Pancreas (tissue), 10 donors: ENCODE results near the gene TFEB. TPM values are rescaled to one million over a fixed set of nuclear protein-coding genes. Genes with fewer than 3 reads are reported as not detected.

Source experiments
- ATAC-seq, 4 donors: fragments of 200-7000 bp; cut with Tn5 transposase; one replicate each; pipeline versions ENCODE4 v1.8.0 to v1.9.1; 2020; ENCODE audit warnings: mild to moderate bottlenecking in 4 of 4, moderate library complexity in 4 of 4
- DNase-seq, 6 donors: peaks; one replicate each; pipeline ENCODE4 v3.0.0-alpha.2; 2020
- FAIRE-seq: peaks from 2 replicates; lab custom pipeline; 2012; peaks lifted over from hg19 to GRCh38; lab: Jason Lieb, UNC
- H3K27ac ChIP-seq, 4 donors: fragments of 200-600 bp; sonication (generic); 1 replicate in 3 of 4; 2 replicates in 1 of 4; pipeline versions ENCODE4 v1.5.0 to v1.8.0; 2020
- H3K27me3 ChIP-seq, 4 donors: fragments of 200-600 bp; one replicate each; pipeline ENCODE4 v1.8.0; 2021
- H3K36me3 ChIP-seq, 3 donors: fragments of 200-600 bp; sonication (generic) in 1 of 3; one replicate each; pipeline versions ENCODE4 v1.5.0 to v1.8.0; 2020 to 2021
- H3K4me1 ChIP-seq, 3 donors: fragments of 200-600 bp; one replicate each; pipeline ENCODE4 v1.8.0; 2021
- H3K4me3 ChIP-seq, 4 donors: fragments of 200-600 bp; sonication (generic) in 2 of 4; one replicate each; pipeline versions ENCODE4 v1.5.0 to v1.8.0; 2020 to 2021
- H3K9me3 ChIP-seq, 4 donors: fragments of 200-600 bp; one replicate each; pipeline ENCODE4 v1.8.0; 2021
- CTCF ChIP-seq, 4 donors: fragments of 200-600 bp; sonication (generic) in 3 of 4; IDR thresholded peaks; one replicate each; pipeline versions ENCODE4 v1.5.0 to v1.8.0; 2021; ENCODE audit warnings: antibody characterized with exemption in 4 of 4
- whole genome bisulfite sequencing, 2 donors: extraction: QIAGEN DNeasy Blood & Tissue Kit; methylation state at CpG; one replicate each; pipeline ENCODE4 v1.1.7; 2013; 5-methylcytosine and 5-hydroxymethylcytosine counted together
- intact Hi-C, 3 donors: fragments of 100-400 bp; cut with DNase I; formaldehyde crosslinking; loops; one replicate each; pipeline versions ENCODE4 v1.11.1 to v1.14.2; 2022
- polyA plus RNA-seq, 2 donors: library from polyadenylated mRNA; stranded (reverse); fragments of 200-250 nt; gene quantifications; one replicate each; pipeline ENCODE4 v1.2.3, GENCODE V29; 2013
- total RNA-seq, 6 donors: library from RNA; stranded (reverse); fragmentation: NEBNext Ultra II Directional in 4 of 6; extraction: Animal tissue kit (Norgen Biotek cat#: 25700) in 4 of 6; gene quantifications; one replicate each; pipeline versions ENCODE4 v1.2.1 to v1.2.4, GENCODE V29; 2021 to 2023
- donor health status: healthy with polysubstance abuse.
- donor health status: DM: no; HTN: no; CAD: no; lungs with moderate emphysema.
- donor health status: DM: no; HTN: no; CAD: no.
- donor health status: control.
- donor health status: control.
- donor health status: Bipolar disorder and iron deficiency.
- donor health status: DM: yes; HTN: yes; CAD: no.
- donor health status: DM: no; HTN: no; CAD: no.
- donor health status: DM: no; HTN: no; CAD: no.
- donor health status: DM: yes; HTN: yes; CAD: no.

Gene TFEB
- total and polyA plus RNA-seq, 8 donors: 6.5 to 49.4 (median 11.6) TPM

GRCh38 chr6:41685641-41686380 lies 49.6 kb downstream of the TFEB start:
- intact Hi-C loops: loop anchor here in 1 of 3 donors (5.0 kb wide), 1 partner anchor 314 kb away; no protein-coding TSS in a partner anchor
- 89 to 95% methylated on average over 7 of the region's 7 CpGs for WGBS, 2 donors
- peak in 1 of 6 donors; percentile 36 for DNase-seq
- Histone ChIP-seq H3K27me3 (no peaks in the 10 kb centered on the region), H3K4me1 (peaks cover 0 to 9% (median 6%) of the 10 kb centered on the region in 3 donors), H3K27ac (no peak overlapping the region), H3K9me3 (no peaks in the 10 kb centered on the region), H3K36me3 (no peaks in the 10 kb centered on the region), H3K4me3 (no peak overlapping the region)
- TF ChIP-seq CTCF (IDR thresholded peaks at IDR 0.05): no peak
- no peak for FAIRE-seq
- ATAC-seq: no peak

- H3K36me3 ChIP-seq: no peaks in the 10 kb centered on the region
- H3K27ac ChIP-seq: no peak overlapping the region
- TF ChIP-seq CTCF (IDR thresholded peaks at IDR 0.05): no peak
Measured at GRCh38 chr6:41684311-41685180, 50.9 kb downstream of the TFEB start.

GRCh38 chr6:41683523-41684310 lies 51.7 kb downstream of the TFEB start:
- FAIRE-seq: no peak
- H3K4me3 ChIP-seq: peak overlapping the region in 1 of 4 donors; percentile 36
- no peaks in the 10 kb centered on the region for H3K36me3 ChIP-seq
- peak; percentile 58 to 84 (median 67) for ATAC-seq
- WGBS, 2 donors: 43 to 50% methylated on average over 29 to 38 of the region's 38 CpGs
- peak overlapping the region in 1 of 4 donors; percentile 70 for H3K27ac ChIP-seq
- peaks cover 0 to 9% (median 6%) of the 10 kb centered on the region in 3 donors for H3K4me1 ChIP-seq
- H3K27me3 ChIP-seq: no peaks in the 10 kb centered on the region
- H3K9me3 ChIP-seq: no peaks in the 10 kb centered on the region
- intact Hi-C loops: loop anchor here in 2 of 3 donors (5.0 kb wide), 3 partner anchors 81 to 316 kb away; no protein-coding TSS in a partner anchor
- peak; percentile 49 to 88 (median 71) for DNase-seq
- TF ChIP-seq CTCF (IDR thresholded peaks at IDR 0.05): peak; percentile 66 to 75 (median 72)

More at GRCh38 chr6:41684311-41685180, 50.9 kb downstream of the TFEB start:
- Histone ChIP-seq H3K4me3 (no peak overlapping the region), H3K9me3 (no peaks in the 10 kb centered on the region), H3K4me1 (peaks cover 0 to 9% (median 6%) of the 10 kb centered on the region in 3 donors), H3K27me3 (no peaks in the 10 kb centered on the region)
- FAIRE-seq (no peak), ATAC-seq (no peak), DNase-seq (peak in 2 of 6 donors; percentile 15 to 50)
- WGBS, 2 donors: 84 to 86% methylated on average over 21 to 25 of the region's 25 CpGs
- intact Hi-C loops: loop anchor here in 2 of 3 donors (5.0 kb wide), 4 partner anchors 82 to 317 kb away; no protein-coding TSS in a partner anchor

- no peaks in the 10 kb centered on the region for H3K36me3 ChIP-seq
- WGBS, 2 donors: 51% methylated on average over 18 of the region's 18 CpGs
- peak; percentile 5 to 15 (median 10) for ATAC-seq
- no peak for TF ChIP-seq CTCF (IDR thresholded peaks at IDR 0.05)
- intact Hi-C loops: loop anchor here in 2 of 3 donors (5.0 kb wide), 3 partner anchors 81 to 316 kb away; no protein-coding TSS in a partner anchor
- H3K4me3 ChIP-seq: peak overlapping the region in 1 of 4 donors; percentile 36
- H3K4me1 ChIP-seq: peaks cover 0 to 9% (median 6%) of the 10 kb centered on the region in 3 donors
- peak in 1 of 6 donors; percentile 25 for DNase-seq
- H3K27me3 ChIP-seq: no peaks in the 10 kb centered on the region
- no peak for FAIRE-seq
- no peaks in the 10 kb centered on the region for H3K9me3 ChIP-seq
- peak overlapping the region in 1 of 4 donors; percentile 70 for H3K27ac ChIP-seq
Measured at GRCh38 chr6:41683273-41683522, 52.2 kb downstream of the TFEB start.
